HCT116 (cell line): ENCODE results near the gene PPP1R37. TPM values are rescaled to one million over a fixed set of nuclear protein-coding genes. Genes with fewer than 3 reads are reported as not detected.

Source experiments
- ATAC-seq: fragments of 200-7000 bp; cut with Tn5 transposase; 2 replicates; pipeline ENCODE4 v1.9.1; 2020; ENCODE audit warnings: mild to moderate bottlenecking, moderate library complexity
- BruUV-seq: library from RNA; stranded (reverse); fragments of 400-500 nt; replicated peaks from 2 replicates; lab custom pipeline; 2021; lab: Mats Ljungman, UMichigan
- CTCF ChIA-PET: fragments of 300-600 bp; sonication (Branson Sonifier 250); formaldehyde crosslinking; loops from one replicate; lab custom pipeline; 2021; ENCODE audit warnings: antibody characterized with exemption; lab: Charles Lee
- POLR2A ChIA-PET: fragments of 300-600, 350-600 bp; sonication (Branson Sonifier 250); formaldehyde crosslinking; loops from one replicate; lab custom pipeline; 2021; ENCODE audit warnings: antibody characterized with exemption; lab: Charles Lee
- RAD21 ChIA-PET, 2 experiments: fragments of 300-600 bp; sonication (Branson Sonifier 250); formaldehyde crosslinking; loops; one replicate each; lab custom pipeline; 2023; ENCODE audit warnings: low total read pairs in 2 of 2; ENCODE audit not compliant: uncharacterized antibody in 2 of 2, unreplicated experiment in 2 of 2, low non-redundant PET in 1 of 2; lab: Charles Lee
- DNase-seq: peaks from one replicate; pipeline ENCODE4 v3.0.0-alpha.2; 2010; ENCODE audit warnings: low read depth, low spot score
- H2AFZ ChIP-seq: fragments of 200-600 bp; shearing (Covaris generic), sonication (generic); 2 replicates; pipeline ENCODE4 v1.6.1; 2017; ENCODE audit warnings: low read depth, mixed run types, mixed read lengths, antibody characterized with exemption, low read length; ENCODE audit not compliant: poor library complexity, severe bottlenecking
- H3K27ac ChIP-seq: 2 replicates; pipeline ENCODE4 v1.5.1; 2012; ENCODE audit warnings: low read depth, low read length
- H3K27me3 ChIP-seq: fragments of 200-600 bp; sonication (generic); 2 replicates; pipeline ENCODE4 v1.6.1; 2016; ENCODE audit warnings: mixed run types, low read length, mixed read lengths; ENCODE audit not compliant: insufficient read depth
- H3K36me3 ChIP-seq, 2 experiments: fragments of 200-500 bp in 1 of 2; fragments of 200-600 bp in 1 of 2; sonication (Bioruptor generic) in 1 of 2; sonication (generic) in 1 of 2; 2 replicates each; pipeline versions ENCODE4 v1.5.1 to v1.6.1; 2014 to 2016; ENCODE audit warnings: low read length in 2 of 2, inconsistent platforms in 1 of 2, mixed read lengths in 1 of 2, mixed run types in 1 of 2; ENCODE audit not compliant: insufficient read depth in 2 of 2, control insufficient read depth in 1 of 2
- H3K4me1 ChIP-seq, 2 experiments: fragments of 200-600 bp in 1 of 2; sonication (generic) in 1 of 2; 2 replicates each; pipeline versions ENCODE4 v1.5.1 to v1.6.1; 2012 to 2017; ENCODE audit warnings: low read length in 2 of 2, inconsistent platforms in 1 of 2, mild to moderate bottlenecking in 1 of 2, mixed read lengths in 1 of 2, mixed run types in 1 of 2, moderate library complexity in 1 of 2; ENCODE audit not compliant: insufficient read depth in 2 of 2, control insufficient read depth in 1 of 2
- H3K4me2 ChIP-seq: fragments of 200-600 bp; sonication (generic); 2 replicates; pipeline ENCODE4 v1.6.1; 2017; ENCODE audit warnings: mixed run types, low read length, mixed read lengths
- H3K4me3 ChIP-seq, 2 experiments: fragments of 200-600 bp in 1 of 2; sonication (generic) in 1 of 2; replicated peaks in 1 of 2; 2 replicates each; pipeline ENCODE4 v1.5.1; 2011 to 2016; ENCODE audit warnings: low read length in 2 of 2, control low read depth in 1 of 2, low read depth in 1 of 2, mild to moderate bottlenecking in 1 of 2, mixed read lengths in 1 of 2, mixed run types in 1 of 2
- H3K79me2 ChIP-seq: fragments of 200-600 bp; sonication (generic); 2 replicates; pipeline ENCODE4 v1.6.1; 2017; ENCODE audit warnings: mild to moderate bottlenecking, mixed run types, low read length, moderate library complexity, mixed read lengths; ENCODE audit not compliant: insufficient read depth
- H3K9ac ChIP-seq: fragments of 200-600 bp; sonication (generic); 2 replicates; pipeline ENCODE4 v1.6.1; 2016; ENCODE audit warnings: low read length, mixed read lengths
- H3K9me2 ChIP-seq: fragments of 200-600 bp; sonication (generic), shearing (Covaris generic); 2 replicates; pipeline ENCODE4 v1.6.1; 2017; ENCODE audit warnings: mixed run types, mild to moderate bottlenecking, moderate library complexity; ENCODE audit not compliant: insufficient read depth
- H3K9me3 ChIP-seq, 2 experiments: fragments of 200-500 bp in 1 of 2; fragments of 200-600 bp in 1 of 2; sonication (Bioruptor generic) in 1 of 2; sonication (generic) in 1 of 2; 2 replicates each; pipeline ENCODE4 v1.6.1; 2014 to 2017; ENCODE audit warnings: low read length in 2 of 2, mixed read lengths in 2 of 2, inconsistent platforms in 1 of 2, low read depth in 1 of 2, mild to moderate bottlenecking in 1 of 2, mixed run types in 1 of 2, moderate library complexity in 1 of 2; ENCODE audit not compliant: control insufficient read depth in 1 of 2, insufficient read depth in 1 of 2
- H4K20me1 ChIP-seq: fragments of 200-600 bp; sonication (generic), shearing (Covaris generic); 2 replicates; pipeline ENCODE4 v1.6.1; 2017; ENCODE audit warnings: mixed run types, mild to moderate bottlenecking, moderate library complexity; ENCODE audit not compliant: insufficient read depth
- EGR1 ChIP-seq: IDR thresholded peaks from 2 replicates; pipeline ENCODE4 v1.6.1; 2012; ENCODE audit warnings: low read depth
- ELF1 ChIP-seq: IDR thresholded peaks from 2 replicates; pipeline ENCODE4 v1.6.1; 2012; ENCODE audit warnings: low read depth, borderline replicate concordance
- EZH2phosphoT487 ChIP-seq: fragments of 200-600 bp; IDR thresholded peaks from 2 replicates; pipeline ENCODE4 v1.6.1; 2018; ENCODE audit warnings: antibody characterized with exemption, borderline replicate concordance
- JUND ChIP-seq: IDR thresholded peaks from 2 replicates; pipeline ENCODE4 v1.6.1; 2012
- POLR2A ChIP-seq: IDR thresholded peaks from 2 replicates; pipeline ENCODE4 v1.7.0; 2011; ENCODE audit warnings: borderline replicate concordance; ENCODE audit not compliant: insufficient read depth, insufficient read length; ENCODE audit errors: extremely low read depth
- RAD21 ChIP-seq: IDR thresholded peaks from 2 replicates; pipeline ENCODE4 v1.6.1; 2012; ENCODE audit warnings: low read depth, mild to moderate bottlenecking
- SP1 ChIP-seq: IDR thresholded peaks from 2 replicates; pipeline ENCODE4 v1.6.1; 2012; ENCODE audit warnings: low read depth
- intact Hi-C: fragments of 100-400 bp; cut with micrococcal nuclease; formaldehyde crosslinking; loops from 2 replicates; pipeline ENCODE4 v1.10.0; 2022
- total RNA-seq: library from RNA; stranded (reverse); gene quantifications from one replicate; pipeline ENCODE4 v1.2.1, GENCODE V29; 2021; ENCODE audit not compliant: unreplicated experiment
- TF ChIP-seq, protein P1 (sequence below): IDR thresholded peaks from 2 replicates; pipeline ENCODE4 v1.6.1; 2012; ENCODE audit warnings: low read depth

PPP1R37 gene
- total RNA-seq, 1 experiment from 2014 or later, result 32.7 TPM

DNA sequence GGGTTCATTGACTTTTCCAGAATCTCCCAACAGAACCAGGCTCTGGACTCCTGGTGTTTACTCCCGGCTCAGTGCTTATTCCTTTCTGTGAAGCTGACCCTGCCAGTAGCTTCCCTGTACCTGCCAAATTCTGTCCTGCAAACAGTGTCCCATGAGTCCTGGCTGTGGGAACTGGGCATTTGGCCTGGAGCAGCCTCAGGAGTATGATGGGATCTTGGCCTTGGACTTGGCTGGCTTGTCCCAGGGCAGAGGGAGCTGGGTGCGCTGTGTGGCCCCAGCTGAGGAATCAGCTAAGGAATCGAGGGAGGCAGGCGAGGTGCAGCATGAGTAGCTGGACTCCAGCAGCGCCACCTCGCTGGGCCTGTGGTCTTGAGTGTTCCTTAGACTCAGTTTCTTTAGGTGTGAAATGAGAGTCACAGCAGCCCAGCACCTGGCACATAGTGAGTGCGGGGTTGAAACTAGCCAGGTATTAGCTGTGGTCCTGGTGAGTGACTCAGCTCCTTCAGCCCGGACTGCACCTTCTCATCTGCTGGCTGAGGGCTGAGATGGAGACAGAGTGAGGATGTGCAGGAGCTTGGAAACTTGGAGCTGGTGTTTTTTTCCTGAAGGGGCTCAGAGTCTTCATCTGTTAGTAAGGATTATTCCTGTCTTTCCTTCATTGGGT, 43.8 kb upstream of the PPP1R37 start:
- RAD21 ChIA-PET, result interaction anchor here in 1 of 2 experiments (0.5 kb wide), 1 partner anchor 11 kb away, joined by 3 read pairs; the partner anchor contains the start of gene CLASRP
- CTCF ChIA-PET, result interaction anchor here (1.5 kb wide), 1 partner anchor 10 kb away, joined by 12 read pairs; no protein-coding TSS in a partner anchor
- peaks cover 23 to 37% of the 10 kb centered on the region in 2 experiments for H3K36me3 ChIP-seq
- H3K79me2 ChIP-seq, result peaks cover 92% of the 10 kb centered on the region
- POLR2A ChIA-PET, result interaction anchor here (1.2 kb wide), 1 partner anchor 10 kb away, joined by 6 read pairs; the partner anchor contains the start of gene CLASRP
- H3K27ac ChIP-seq, result peak overlapping the region; percentile 34
- H3K9me2 ChIP-seq, result no peaks in the 10 kb centered on the region
- ATAC-seq (peak; percentile 29; the same call in 1 of the 2 replicates), DNase-seq (no peak)
- intact Hi-C loops, result no loop called here
- H3K4me2 ChIP-seq, result no peak overlapping the region
- no peak overlapping the region for H3K4me3 ChIP-seq
- BruUV-seq, result no TSS peak
- H4K20me1 ChIP-seq, result peaks cover 3% of the 10 kb centered on the region; the same call in 1 of the 2 replicates
- H2AFZ ChIP-seq, result no peak overlapping the region
- no peaks in the 10 kb centered on the region for H3K9me3 ChIP-seq
- H3K9ac ChIP-seq, result no peak overlapping the region
- H3K27me3 ChIP-seq, result no peaks in the 10 kb centered on the region
- no peak for TF ChIP-seq POLR2A
- TF ChIP-seq RAD21, result no peak
- no peak for TF ChIP-seq ELF1
- no peak for TF ChIP-seq SP1
- no peak for TF ChIP-seq EZH2phosphoT487
- TF ChIP-seq JUND, result no peak
- TF ChIP-seq, protein P1, sequence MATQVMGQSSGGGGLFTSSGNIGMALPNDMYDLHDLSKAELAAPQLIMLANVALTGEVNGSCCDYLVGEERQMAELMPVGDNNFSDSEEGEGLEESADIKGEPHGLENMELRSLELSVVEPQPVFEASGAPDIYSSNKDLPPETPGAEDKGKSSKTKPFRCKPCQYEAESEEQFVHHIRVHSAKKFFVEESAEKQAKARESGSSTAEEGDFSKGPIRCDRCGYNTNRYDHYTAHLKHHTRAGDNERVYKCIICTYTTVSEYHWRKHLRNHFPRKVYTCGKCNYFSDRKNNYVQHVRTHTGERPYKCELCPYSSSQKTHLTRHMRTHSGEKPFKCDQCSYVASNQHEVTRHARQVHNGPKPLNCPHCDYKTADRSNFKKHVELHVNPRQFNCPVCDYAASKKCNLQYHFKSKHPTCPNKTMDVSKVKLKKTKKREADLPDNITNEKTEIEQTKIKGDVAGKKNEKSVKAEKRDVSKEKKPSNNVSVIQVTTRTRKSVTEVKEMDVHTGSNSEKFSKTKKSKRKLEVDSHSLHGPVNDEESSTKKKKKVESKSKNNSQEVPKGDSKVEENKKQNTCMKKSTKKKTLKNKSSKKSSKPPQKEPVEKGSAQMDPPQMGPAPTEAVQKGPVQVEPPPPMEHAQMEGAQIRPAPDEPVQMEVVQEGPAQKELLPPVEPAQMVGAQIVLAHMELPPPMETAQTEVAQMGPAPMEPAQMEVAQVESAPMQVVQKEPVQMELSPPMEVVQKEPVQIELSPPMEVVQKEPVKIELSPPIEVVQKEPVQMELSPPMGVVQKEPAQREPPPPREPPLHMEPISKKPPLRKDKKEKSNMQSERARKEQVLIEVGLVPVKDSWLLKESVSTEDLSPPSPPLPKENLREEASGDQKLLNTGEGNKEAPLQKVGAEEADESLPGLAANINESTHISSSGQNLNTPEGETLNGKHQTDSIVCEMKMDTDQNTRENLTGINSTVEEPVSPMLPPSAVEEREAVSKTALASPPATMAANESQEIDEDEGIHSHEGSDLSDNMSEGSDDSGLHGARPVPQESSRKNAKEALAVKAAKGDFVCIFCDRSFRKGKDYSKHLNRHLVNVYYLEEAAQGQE, result no peak
- no peak for TF ChIP-seq EGR1
- peaks cover 7 to 27% of the 10 kb centered on the region in 2 experiments for H3K4me1 ChIP-seq
